Esophagus squamous epithelium (tissue), 5 donors: ENCODE results near the gene NUP160. TPM values are rescaled to one million over a fixed set of nuclear protein-coding genes. Genes with fewer than 3 reads are reported as not detected.
"Not testable (repeated sequence)": the region's sequence is repeated elsewhere in the genome, so short reads cannot be mapped to it uniquely, and the experiment has no call there.

Experiments
- DNase-seq: peaks from one replicate; lab custom pipeline; 2025; lab: John Stamatoyannopoulos, UW
- H3K27ac ChIP-seq, 4 donors: fragments of 200-600 bp; sonication (generic); one replicate each; pipeline ENCODE4 v1.5.1; 2016 to 2019; ENCODE audit warnings: mild to moderate bottlenecking in 1 of 4
- H3K27me3 ChIP-seq, 4 donors: fragments of 200-600 bp; sonication (generic); 1 replicate in 3 of 4; 2 replicates in 1 of 4; pipeline versions ENCODE4 v1.5.1 to v1.6.0; 2017 to 2021; ENCODE audit warnings: antibody characterized with exemption in 1 of 4
- H3K36me3 ChIP-seq, 3 donors: fragments of 200-600 bp; sonication (generic); one replicate each; pipeline ENCODE4 v1.5.1; 2016 to 2019
- H3K4me1 ChIP-seq, 3 donors: fragments of 200-600 bp; sonication (generic); one replicate each; pipeline ENCODE4 v1.5.1; 2017 to 2019
- H3K4me3 ChIP-seq, 4 donors: fragments of 200-600 bp; sonication (generic); 1 replicate in 3 of 4; 2 replicates in 1 of 4; pipeline ENCODE4 v1.5.1; 2016 to 2019; ENCODE audit warnings: mild to moderate bottlenecking in 2 of 4, moderate library complexity in 1 of 4
- H3K9me3 ChIP-seq, 3 donors: fragments of 200-600 bp; sonication (generic); one replicate each; pipeline ENCODE4 v1.5.1; 2016 to 2019
- POLR2A ChIP-seq, 4 donors: fragments of 450-650 bp; IDR thresholded peaks; one replicate each; pipeline ENCODE4 v1.6.1; 2017; ENCODE audit warnings: antibody characterized with exemption in 4 of 4, mild to moderate bottlenecking in 4 of 4, moderate library complexity in 3 of 4
- WGBS, 2 donors: methylation state at CpG; one replicate each; pipeline ENCODE4 v1.1.5; 2018; 5-methylcytosine and 5-hydroxymethylcytosine counted together
- intact Hi-C: fragments of 100-400 bp; cut with DNase I; formaldehyde crosslinking; loops from one replicate; pipeline ENCODE4 v1.15.0; 2022
- total RNA-seq, 4 donors: library from RNA; depleted of rRNA; stranded (reverse); fragments of >200 nt; gene quantifications; one replicate each; pipeline ENCODE4 v1.1.0, GENCODE V29; 2016
- TF ChIP-seq, protein P1 (sequence below), 6 experiments: fragments of 450-650 bp in 4 of 6; fragments of 200-600 bp in 2 of 6; sonication (generic) in 2 of 6; IDR thresholded peaks; one replicate each; pipeline ENCODE4 v1.5.1; 2016 to 2019; ENCODE audit warnings: antibody characterized with exemption in 6 of 6, mild to moderate bottlenecking in 4 of 6, moderate library complexity in 4 of 6
- donor health status: DM: yes; HTN: yes; CAD: no.

NUP160 gene
- total RNA-seq, 4 donors from 2014 or later = 11.0 to 30.1 (median 20.7) TPM

DNA sequence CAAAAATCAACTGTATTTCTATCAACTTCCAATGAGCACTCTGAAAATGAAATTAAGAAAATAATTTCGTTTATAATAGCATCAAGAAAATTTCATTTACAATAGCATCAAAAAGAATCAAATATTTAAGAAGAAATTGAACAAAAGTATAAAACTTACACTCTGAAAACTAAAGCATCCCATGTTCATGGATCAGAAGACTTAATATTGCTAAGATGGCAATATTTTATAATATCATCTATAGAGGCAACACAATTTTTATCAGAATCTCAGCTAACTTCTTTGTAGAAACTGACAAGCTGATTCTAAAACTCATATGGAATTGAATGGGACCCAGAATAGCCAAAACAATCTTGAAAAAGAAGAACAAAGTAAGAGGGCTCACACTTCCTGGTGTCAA is 19.9 kb downstream of the NUP160 start:
- Histone ChIP-seq H3K4me3 (no peak overlapping the region), H3K36me3 (peaks cover 0 to 96% (median 6%) of the 10 kb centered on the region in 3 donors), H3K4me1 (no peaks in the 10 kb centered on the region), H3K27me3 (no peaks in the 10 kb centered on the region), H3K27ac (no peak overlapping the region), H3K9me3 (no peaks in the 10 kb centered on the region)
- 79 to 97% methylated on average over 1 of the region's 1 CpG for WGBS, 2 donors
- no peak for DNase-seq
- intact Hi-C loops = no loop called here
- TF ChIP-seq, protein P1, sequence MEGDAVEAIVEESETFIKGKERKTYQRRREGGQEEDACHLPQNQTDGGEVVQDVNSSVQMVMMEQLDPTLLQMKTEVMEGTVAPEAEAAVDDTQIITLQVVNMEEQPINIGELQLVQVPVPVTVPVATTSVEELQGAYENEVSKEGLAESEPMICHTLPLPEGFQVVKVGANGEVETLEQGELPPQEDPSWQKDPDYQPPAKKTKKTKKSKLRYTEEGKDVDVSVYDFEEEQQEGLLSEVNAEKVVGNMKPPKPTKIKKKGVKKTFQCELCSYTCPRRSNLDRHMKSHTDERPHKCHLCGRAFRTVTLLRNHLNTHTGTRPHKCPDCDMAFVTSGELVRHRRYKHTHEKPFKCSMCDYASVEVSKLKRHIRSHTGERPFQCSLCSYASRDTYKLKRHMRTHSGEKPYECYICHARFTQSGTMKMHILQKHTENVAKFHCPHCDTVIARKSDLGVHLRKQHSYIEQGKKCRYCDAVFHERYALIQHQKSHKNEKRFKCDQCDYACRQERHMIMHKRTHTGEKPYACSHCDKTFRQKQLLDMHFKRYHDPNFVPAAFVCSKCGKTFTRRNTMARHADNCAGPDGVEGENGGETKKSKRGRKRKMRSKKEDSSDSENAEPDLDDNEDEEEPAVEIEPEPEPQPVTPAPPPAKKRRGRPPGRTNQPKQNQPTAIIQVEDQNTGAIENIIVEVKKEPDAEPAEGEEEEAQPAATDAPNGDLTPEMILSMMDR (IDR thresholded peaks at IDR 0.05) = no peak
- no peak for TF ChIP-seq POLR2A (IDR thresholded peaks at IDR 0.05)

DNA sequence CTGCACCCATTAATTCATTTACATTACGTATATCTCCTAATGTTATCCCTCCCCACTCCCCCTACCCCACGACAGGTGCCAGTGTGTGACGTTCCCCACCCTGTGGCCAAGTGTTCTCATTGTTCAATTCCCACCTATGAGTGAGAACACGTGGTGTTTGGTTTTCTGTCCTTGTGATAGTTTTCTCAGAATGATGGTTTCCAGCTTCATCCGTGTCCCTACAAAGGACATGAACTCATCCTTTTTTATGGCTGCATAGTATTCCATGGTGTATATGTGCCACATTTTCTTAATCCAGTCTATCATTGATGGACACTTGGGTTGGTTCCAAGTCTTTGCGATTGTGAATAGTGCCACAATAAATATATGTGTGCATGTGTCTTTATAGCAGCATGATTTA is 25.5 kb downstream of the NUP160 start:
- intact Hi-C loops, H3K27me3 ChIP-seq, H3K4me1 ChIP-seq, H3K9me3 ChIP-seq, DNase-seq, H3K4me3 ChIP-seq, H3K27ac ChIP-seq: not testable (repeated sequence)
- 90 to 95% methylated on average over 6 of the region's 6 CpGs for WGBS, 2 donors
- H3K36me3 ChIP-seq = peaks cover 0 to 98% (median 7%) of the 10 kb centered on the region in 3 donors

DNA sequence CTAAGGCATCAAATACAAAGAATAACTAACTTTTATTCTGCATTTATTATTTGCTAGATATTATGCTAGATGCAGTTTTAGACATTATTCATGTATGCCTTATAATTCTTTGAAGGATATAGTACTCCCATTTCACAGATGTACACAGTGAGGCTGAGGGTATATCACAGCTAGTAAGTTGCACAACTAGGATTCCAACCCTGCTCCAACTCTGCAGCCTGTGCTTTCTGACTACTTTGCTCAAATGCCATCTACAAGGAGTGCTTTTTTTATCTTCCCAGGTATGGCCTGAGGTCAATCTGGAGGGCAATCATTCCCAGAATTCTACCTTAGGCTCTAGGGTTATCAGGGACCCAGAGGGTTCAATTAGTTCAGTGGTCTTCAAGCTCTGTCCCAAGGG is 28.4 kb downstream of the NUP160 start:
- Histone ChIP-seq H3K36me3 (peaks cover 0 to 98% (median 11%) of the 10 kb centered on the region in 3 donors), H3K4me3 (no peak overlapping the region), H3K9me3 (no peaks in the 10 kb centered on the region), H3K27ac (no peak overlapping the region), H3K4me1 (no peaks in the 10 kb centered on the region), H3K27me3 (no peaks in the 10 kb centered on the region)
- intact Hi-C loops = no loop called here
- TF ChIP-seq, protein P1 (IDR thresholded peaks at IDR 0.05) = no peak
- TF ChIP-seq POLR2A (IDR thresholded peaks at IDR 0.05) = no peak
- no peak for DNase-seq

DNA sequence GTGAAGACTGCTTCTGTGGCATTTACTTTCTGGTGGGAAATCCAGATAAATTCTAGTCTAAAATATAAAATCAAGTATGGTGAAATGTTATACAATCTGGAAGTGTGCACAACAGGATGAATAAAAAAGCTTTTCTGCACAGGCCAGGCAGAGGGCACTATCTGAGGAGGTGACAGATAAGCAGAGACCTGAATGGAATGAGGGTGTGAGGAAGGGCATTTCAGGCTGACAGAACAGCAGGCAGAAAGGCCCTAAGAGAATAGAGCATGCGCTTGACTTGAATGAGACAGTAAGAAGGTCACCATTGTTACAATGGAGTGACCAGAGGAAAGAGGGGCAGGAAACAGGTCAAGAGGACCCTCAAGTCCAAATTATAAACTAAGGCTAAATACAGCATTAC is 47.4 kb downstream of the NUP160 start:
- Histone ChIP-seq H3K4me1 (no peaks in the 10 kb centered on the region), H3K4me3 (no peak overlapping the region), H3K27me3 (no peaks in the 10 kb centered on the region), H3K9me3 (no peaks in the 10 kb centered on the region), H3K36me3 (peaks cover 6 to 100% (median 52%) of the 10 kb centered on the region in 3 donors), H3K27ac (no peak overlapping the region)
- TF ChIP-seq, protein P1 (IDR thresholded peaks at IDR 0.05) = no peak
- no peak for TF ChIP-seq POLR2A (IDR thresholded peaks at IDR 0.05)
- WGBS, 2 donors = 100% methylated on average over 1 of the region's 1 CpG
- no peak for DNase-seq
- intact Hi-C loops = no loop called here

DNA sequence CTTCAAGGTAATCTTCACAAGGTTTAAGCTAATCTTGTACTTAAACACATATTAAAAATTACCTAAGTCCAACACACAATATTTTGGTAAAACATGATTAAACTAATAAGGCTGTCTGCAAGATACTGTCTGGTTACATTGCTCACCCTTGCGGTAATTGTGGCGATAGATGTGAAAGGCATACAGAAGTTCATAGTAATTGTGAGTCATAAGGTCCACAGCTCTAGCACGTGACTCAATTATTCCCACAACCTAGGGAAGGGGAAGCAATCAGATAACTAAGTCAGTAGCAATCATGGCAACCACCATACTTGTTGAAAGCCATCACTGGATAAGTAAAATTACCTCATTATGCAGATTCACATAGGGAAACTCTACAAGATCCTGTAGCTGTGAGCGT is 50.5 kb downstream of the NUP160 start:
- no peak overlapping the region for H3K4me3 ChIP-seq
- H3K9me3 ChIP-seq = no peaks in the 10 kb centered on the region
- H3K27me3 ChIP-seq = no peaks in the 10 kb centered on the region
- no peak for DNase-seq
- H3K36me3 ChIP-seq = peaks cover 6 to 100% (median 46%) of the 10 kb centered on the region in 3 donors
- no peak for TF ChIP-seq POLR2A (IDR thresholded peaks at IDR 0.05)
- TF ChIP-seq, protein P1 (IDR thresholded peaks at IDR 0.05) = no peak
- WGBS, 2 donors = 78 to 81% methylated on average over 4 of the region's 4 CpGs
- H3K4me1 ChIP-seq = no peaks in the 10 kb centered on the region
- intact Hi-C loops = no loop called here
- no peak overlapping the region for H3K27ac ChIP-seq
